ENCODE measurements around the gene CEP78. TPM values are rescaled to one million over a fixed set of nuclear protein-coding genes. Genes with fewer than 3 reads are reported as not detected.

Gene CEP78
- total RNA-seq, 1 experiment from 2014 or later: 57.8 TPM

DNA sequence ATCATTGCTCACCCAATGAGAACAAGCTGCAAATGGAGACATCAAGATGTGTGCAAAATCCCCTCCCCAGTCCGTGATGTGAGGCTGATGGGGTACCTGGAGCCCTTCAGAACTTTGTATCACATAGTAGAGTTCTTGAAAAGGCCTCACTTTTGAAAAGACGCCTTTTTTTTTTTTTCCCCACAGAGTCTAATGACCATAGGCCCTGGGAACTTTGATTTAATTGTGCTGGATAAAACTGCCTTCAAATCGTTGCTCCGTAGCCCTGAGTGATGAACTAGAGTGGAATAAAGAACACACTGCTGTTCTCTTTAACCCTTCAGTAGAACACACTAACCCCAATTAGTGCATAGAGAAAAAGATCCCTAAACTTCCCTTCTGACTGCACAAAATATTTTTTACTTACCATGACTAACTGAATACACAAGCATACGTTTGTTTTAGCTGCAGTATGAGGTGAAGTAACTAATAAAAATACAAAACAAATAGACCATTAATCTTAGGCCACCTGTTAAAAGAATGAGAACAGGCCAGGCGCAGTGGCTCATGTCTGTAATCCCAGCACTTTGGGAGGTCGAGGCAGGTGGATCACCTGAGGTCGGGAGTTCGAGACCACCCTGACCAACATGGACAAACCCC lies 76.1 kb downstream of the CEP78 start:
- TF ChIP-seq, protein P1, sequence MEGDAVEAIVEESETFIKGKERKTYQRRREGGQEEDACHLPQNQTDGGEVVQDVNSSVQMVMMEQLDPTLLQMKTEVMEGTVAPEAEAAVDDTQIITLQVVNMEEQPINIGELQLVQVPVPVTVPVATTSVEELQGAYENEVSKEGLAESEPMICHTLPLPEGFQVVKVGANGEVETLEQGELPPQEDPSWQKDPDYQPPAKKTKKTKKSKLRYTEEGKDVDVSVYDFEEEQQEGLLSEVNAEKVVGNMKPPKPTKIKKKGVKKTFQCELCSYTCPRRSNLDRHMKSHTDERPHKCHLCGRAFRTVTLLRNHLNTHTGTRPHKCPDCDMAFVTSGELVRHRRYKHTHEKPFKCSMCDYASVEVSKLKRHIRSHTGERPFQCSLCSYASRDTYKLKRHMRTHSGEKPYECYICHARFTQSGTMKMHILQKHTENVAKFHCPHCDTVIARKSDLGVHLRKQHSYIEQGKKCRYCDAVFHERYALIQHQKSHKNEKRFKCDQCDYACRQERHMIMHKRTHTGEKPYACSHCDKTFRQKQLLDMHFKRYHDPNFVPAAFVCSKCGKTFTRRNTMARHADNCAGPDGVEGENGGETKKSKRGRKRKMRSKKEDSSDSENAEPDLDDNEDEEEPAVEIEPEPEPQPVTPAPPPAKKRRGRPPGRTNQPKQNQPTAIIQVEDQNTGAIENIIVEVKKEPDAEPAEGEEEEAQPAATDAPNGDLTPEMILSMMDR (conservative IDR thresholded peaks at IDR 0.05): no peak
- H4K91ac ChIP-seq (ENCODE audit: insufficient read length, low read depth, low read length): no peak overlapping the region
- no peak overlapping the region for H3K4ac ChIP-seq (ENCODE audit: low read depth, low read length)
- no peaks in the 10 kb centered on the region for H3K79me2 ChIP-seq (ENCODE audit: insufficient read depth, low read length)
- H3K27ac ChIP-seq (ENCODE audit: insufficient read length, low read depth, low read length): no peak overlapping the region
- H3K9me3 ChIP-seq (ENCODE audit: control insufficient read depth, low read depth, low read length): no peaks in the 10 kb centered on the region
- H4K20me1 ChIP-seq (ENCODE audit: control insufficient read depth, insufficient read depth, insufficient read length): no peaks in the 10 kb centered on the region
- no peaks in the 10 kb centered on the region for H3K23me2 ChIP-seq (ENCODE audit: insufficient read length, low read depth, low read length, poor library complexity, severe bottlenecking)
- H3K27me3 ChIP-seq (ENCODE audit: insufficient read depth, low read length): no peaks in the 10 kb centered on the region
- no peak overlapping the region for H3K9ac ChIP-seq (ENCODE audit: extremely low read depth, insufficient read length, low read length)
- no peak overlapping the region for H3K23ac ChIP-seq (ENCODE audit: insufficient read length, low read depth, low read length)
- H3K79me1 ChIP-seq (ENCODE audit: insufficient read depth, low read depth, low read length, poor library complexity, severe bottlenecking): peaks cover 3% of the 10 kb centered on the region
- Mint-ChIP-seq H3K27me3 (ENCODE audit: low read depth) (no peaks in the 10 kb centered on the region), H3K4me1 (peaks cover 0 to 6% of the 10 kb centered on the region in 2 experiments; a peak in 1 of 4 replicates), H3K27ac (peak overlapping the region; percentile 29 to 53 (median 44); a peak in 4 of 7 replicates), H3K4me3 (no peak overlapping the region), H3K9me3 (no peaks in the 10 kb centered on the region), H3K36me3 (ENCODE audit: insufficient read depth in 1 of 3, low read depth in 3 of 3) (peaks cover 69 to 92% (median 81%) of the 10 kb centered on the region in 3 experiments)
- no peak overlapping the region for H2BK12ac ChIP-seq (ENCODE audit: insufficient read length, low read depth, low read length)
- H4K8ac ChIP-seq (replicated peaks; ENCODE audit: insufficient read length, low read depth, low read length): no peak overlapping the region
- no peak overlapping the region for H4K5ac ChIP-seq (ENCODE audit: insufficient read length, low read depth, low read length)
- H2BK120ac ChIP-seq (ENCODE audit: low read depth, low read length, poor library complexity, severe bottlenecking): no peak overlapping the region
- no peaks in the 10 kb centered on the region for H3K4me1 ChIP-seq (ENCODE audit: insufficient read depth, low read length)
- H3T11ph ChIP-seq (ENCODE audit: low read length): no peak overlapping the region
- no peak overlapping the region for H2AFZ ChIP-seq (ENCODE audit: low read length)
- H3K56ac ChIP-seq (ENCODE audit: insufficient read length, low read depth, low read length): no peak overlapping the region
- no peak overlapping the region for H2BK20ac ChIP-seq (ENCODE audit: low read depth, low read length, poor library complexity, severe bottlenecking)
- WGBS (ENCODE audit: extremely low coverage, insufficient read length, low lambda C conversion rate): no CpG with 5 or more reads among the region's 9 CpGs
- H3K4me2 ChIP-seq (ENCODE audit: insufficient read depth, insufficient read length, low read length): no peak overlapping the region
- no peak overlapping the region for H2AK5ac ChIP-seq (ENCODE audit: insufficient read length, low read length)
- no peak overlapping the region for H3K18ac ChIP-seq (ENCODE audit: insufficient read length, low read depth, low read length)
- no peak overlapping the region for H3K14ac ChIP-seq (ENCODE audit: insufficient read depth, low read length)
- H2BK5ac ChIP-seq (ENCODE audit: insufficient read length, low read length): no peak overlapping the region
- H2BK15ac ChIP-seq (ENCODE audit: low read depth, low read length): no peak overlapping the region
- no peak for DNase-seq
